DOHH2 (cell line): ENCODE results near the gene SMURF1.
"Not testable (repeated sequence)": the region's sequence is repeated elsewhere in the genome, so short reads cannot be mapped to it uniquely, and the experiment has no call there.

Source experiments
- H3F3A ChIP-seq: fragments of 200-600 bp; sonication (generic), shearing (Covaris generic); 2 replicates; pipeline ENCODE4 v1.6.0; 2016; ENCODE audit warnings: antibody characterized with exemption, mild to moderate bottlenecking; ENCODE audit not compliant: control insufficient read depth, insufficient read depth
- H3K27ac ChIP-seq: fragments of 200-600 bp; sonication (generic); 2 replicates; pipeline ENCODE4 v1.5.1; 2014; ENCODE audit warnings: low read depth, mild to moderate bottlenecking, low read length, moderate library complexity
- H3K27me3 ChIP-seq: fragments of 200-600 bp; sonication (generic); 2 replicates; pipeline ENCODE4 v1.6.1; 2014; ENCODE audit warnings: mild to moderate bottlenecking, low read length, mixed read lengths; ENCODE audit not compliant: control insufficient read depth
- H3K36me3 ChIP-seq: fragments of 200-600 bp; sonication (generic); 2 replicates; pipeline ENCODE4 v1.6.1; 2014; ENCODE audit warnings: mild to moderate bottlenecking, low read length, moderate library complexity, mixed read lengths; ENCODE audit not compliant: control insufficient read depth
- H3K4me1 ChIP-seq: fragments of 200-600 bp; sonication (generic); 2 replicates; pipeline ENCODE4 v1.6.1; 2014; ENCODE audit warnings: mild to moderate bottlenecking, low read length, mixed read lengths; ENCODE audit not compliant: control insufficient read depth
- H3K4me2 ChIP-seq: fragments of 200-600 bp; sonication (generic); 2 replicates; pipeline ENCODE4 v1.6.0; 2014; ENCODE audit warnings: mild to moderate bottlenecking, low read length, moderate library complexity
- H3K4me3 ChIP-seq: fragments of 200-600 bp; sonication (generic); 2 replicates; pipeline ENCODE4 v1.5.1; 2014; ENCODE audit warnings: mild to moderate bottlenecking, low read length, mixed read lengths
- H3K79me2 ChIP-seq: fragments of 200-600 bp; sonication (generic); 2 replicates; pipeline ENCODE4 v1.6.1; 2014; ENCODE audit warnings: mild to moderate bottlenecking, low read length, mixed read lengths; ENCODE audit not compliant: control insufficient read depth
- H3K9me2 ChIP-seq: fragments of 200-600 bp; sonication (generic); replicated peaks from 2 replicates; pipeline ENCODE4 v1.6.1; 2014; ENCODE audit warnings: mild to moderate bottlenecking, low read length, mixed read lengths; ENCODE audit not compliant: control insufficient read depth
- H3K9me3 ChIP-seq: fragments of 200-600 bp; sonication (generic); 2 replicates; pipeline ENCODE4 v1.6.1; 2014; ENCODE audit warnings: antibody characterized with exemption, low read length, mixed read lengths; ENCODE audit not compliant: control insufficient read depth, insufficient read depth
- H4K20me1 ChIP-seq: fragments of 200-600 bp; sonication (generic); 2 replicates; pipeline ENCODE4 v1.6.0; 2014; ENCODE audit warnings: low read depth, mild to moderate bottlenecking, antibody characterized with exemption, low read length, moderate library complexity; ENCODE audit not compliant: control insufficient read depth, insufficient read depth
- EZH2phosphoT487 ChIP-seq: fragments of 200-600 bp; sonication (generic); IDR thresholded peaks from 2 replicates; pipeline ENCODE4 v1.6.1; 2017; ENCODE audit warnings: borderline replicate concordance, mild to moderate bottlenecking, antibody characterized with exemption, low read length, moderate library complexity, mixed read lengths
- TF ChIP-seq, protein P1 (sequence below): fragments of 200-600 bp; sonication (generic); IDR thresholded peaks from one replicate; pipeline ENCODE4 v1.5.1; 2014; ENCODE audit warnings: antibody characterized with exemption, mild to moderate bottlenecking, low read depth, low read length; ENCODE audit not compliant: poor library complexity, severe bottlenecking

SMURF1 gene

DNA sequence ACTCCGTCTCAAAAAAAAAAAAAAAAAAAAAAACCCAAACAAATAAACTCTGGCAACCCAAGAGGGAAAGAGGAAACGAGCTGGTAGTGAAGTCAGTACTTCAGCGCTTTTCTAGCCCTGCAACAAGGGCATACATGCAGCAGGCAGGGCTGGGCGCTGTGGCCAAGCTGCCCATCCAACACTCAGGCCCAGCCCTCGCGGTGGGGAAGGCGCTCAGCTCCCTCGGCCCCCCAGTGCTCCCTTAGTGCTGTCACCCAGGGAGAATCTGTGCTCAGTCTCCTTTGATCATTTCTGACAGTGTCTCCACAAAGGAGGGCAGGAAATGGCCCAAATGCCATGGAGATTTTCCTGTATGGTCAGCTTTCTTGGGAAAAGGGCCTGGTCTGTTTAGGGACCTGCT is 97.2 kb downstream of the SMURF1 start:
- Histone ChIP-seq H3K9me2 (no peaks in the 10 kb centered on the region), H3K9me3 (no peaks in the 10 kb centered on the region), H3F3A (0 out of 2 replicates have a peak, but pooled peaks cover 4% of the 10 kb centered on the region), H4K20me1 (0 out of 2 replicates have a peak, but pooled peaks cover 2% of the 10 kb centered on the region), H3K27ac (no peak overlapping the region), H3K36me3 (peaks cover 91% of the 10 kb centered on the region), H3K27me3 (no peaks in the 10 kb centered on the region), H3K79me2 (no peaks in the 10 kb centered on the region), H3K4me3 (no peak overlapping the region), H3K4me1 (peaks cover 9% of the 10 kb centered on the region), H3K4me2 (no peak overlapping the region)
- TF ChIP-seq, protein P1, sequence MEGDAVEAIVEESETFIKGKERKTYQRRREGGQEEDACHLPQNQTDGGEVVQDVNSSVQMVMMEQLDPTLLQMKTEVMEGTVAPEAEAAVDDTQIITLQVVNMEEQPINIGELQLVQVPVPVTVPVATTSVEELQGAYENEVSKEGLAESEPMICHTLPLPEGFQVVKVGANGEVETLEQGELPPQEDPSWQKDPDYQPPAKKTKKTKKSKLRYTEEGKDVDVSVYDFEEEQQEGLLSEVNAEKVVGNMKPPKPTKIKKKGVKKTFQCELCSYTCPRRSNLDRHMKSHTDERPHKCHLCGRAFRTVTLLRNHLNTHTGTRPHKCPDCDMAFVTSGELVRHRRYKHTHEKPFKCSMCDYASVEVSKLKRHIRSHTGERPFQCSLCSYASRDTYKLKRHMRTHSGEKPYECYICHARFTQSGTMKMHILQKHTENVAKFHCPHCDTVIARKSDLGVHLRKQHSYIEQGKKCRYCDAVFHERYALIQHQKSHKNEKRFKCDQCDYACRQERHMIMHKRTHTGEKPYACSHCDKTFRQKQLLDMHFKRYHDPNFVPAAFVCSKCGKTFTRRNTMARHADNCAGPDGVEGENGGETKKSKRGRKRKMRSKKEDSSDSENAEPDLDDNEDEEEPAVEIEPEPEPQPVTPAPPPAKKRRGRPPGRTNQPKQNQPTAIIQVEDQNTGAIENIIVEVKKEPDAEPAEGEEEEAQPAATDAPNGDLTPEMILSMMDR: no peak
- no peak for TF ChIP-seq EZH2phosphoT487

GRCh38 chr7:99046262-99046661 is 97.6 kb downstream of the SMURF1 start:
- not testable (repeated sequence) for H4K20me1 ChIP-seq, H3K4me3 ChIP-seq, H3K9me3 ChIP-seq, H3K27ac ChIP-seq, H3K27me3 ChIP-seq, H3K79me2 ChIP-seq, H3K4me2 ChIP-seq, H3F3A ChIP-seq, H3K4me1 ChIP-seq, H3K9me2 ChIP-seq
- peaks cover 91% of the 10 kb centered on the region for H3K36me3 ChIP-seq

DNA sequence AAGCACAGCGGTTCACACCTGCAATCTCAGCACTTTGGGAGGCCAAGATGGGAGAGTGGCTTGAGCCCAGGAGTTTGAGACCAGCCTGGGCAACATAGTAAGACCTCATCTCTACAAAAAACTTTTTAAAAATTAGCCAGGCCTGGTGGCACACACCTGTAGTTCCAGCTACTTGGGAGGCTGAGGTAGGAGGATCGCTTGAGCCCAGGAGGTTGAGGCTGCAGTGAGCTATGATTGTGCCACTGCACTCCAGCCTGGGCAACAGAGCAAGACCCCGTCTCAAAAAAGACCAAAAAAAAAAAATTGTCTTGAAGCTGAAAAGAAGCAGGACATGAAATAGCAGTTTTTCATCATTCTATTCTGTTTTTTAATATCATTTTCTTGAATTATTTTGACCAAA is 99.0 kb downstream of the SMURF1 start:
- H3F3A ChIP-seq: not testable (repeated sequence)

DNA sequence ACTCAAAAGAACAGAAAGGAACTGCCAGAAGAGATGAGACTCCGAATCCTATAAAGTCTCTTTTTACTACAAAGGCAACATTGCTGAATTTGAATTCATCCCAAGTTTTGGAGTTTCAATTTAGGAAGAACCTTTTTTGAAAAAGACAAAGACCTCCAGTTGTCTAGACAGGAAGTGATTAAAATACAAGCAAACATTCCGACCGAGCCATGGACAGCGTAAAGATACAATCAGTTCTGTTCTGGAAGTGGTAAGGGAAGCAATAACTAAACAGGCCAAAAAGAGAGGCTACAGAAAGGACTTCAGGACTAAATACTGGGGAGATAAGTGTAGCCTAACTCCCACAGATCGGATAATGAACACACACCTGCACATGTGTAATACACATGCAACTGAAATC is 101.0 kb downstream of the SMURF1 start:
- no peaks in the 10 kb centered on the region for H3K27me3 ChIP-seq
- TF ChIP-seq EZH2phosphoT487: no peak
- TF ChIP-seq, protein P1: no peak
- H3F3A ChIP-seq: 0 out of 2 replicates have a peak, but pooled peaks cover 8% of the 10 kb centered on the region
- H3K79me2 ChIP-seq: no peaks in the 10 kb centered on the region
- H3K9me2 ChIP-seq: no peaks in the 10 kb centered on the region
- no peak overlapping the region for H3K27ac ChIP-seq
- H3K36me3 ChIP-seq: peaks cover 89% of the 10 kb centered on the region
- no peaks in the 10 kb centered on the region for H3K9me3 ChIP-seq
- H3K4me1 ChIP-seq: peaks cover 9% of the 10 kb centered on the region
- H3K4me2 ChIP-seq: no peak overlapping the region
- no peak overlapping the region for H3K4me3 ChIP-seq
- H4K20me1 ChIP-seq: peaks cover 8% of the 10 kb centered on the region; the same call in 1 of the 2 replicates

More for the DNA sequence above, 99.0 kb downstream of the SMURF1 start:
- not testable (repeated sequence) for H3K9me3 ChIP-seq, H3K27ac ChIP-seq, H3K27me3 ChIP-seq, H3K4me1 ChIP-seq, H3K4me3 ChIP-seq, H3K79me2 ChIP-seq, H3K9me2 ChIP-seq, H3K4me2 ChIP-seq, H4K20me1 ChIP-seq
- peaks cover 93% of the 10 kb centered on the region for H3K36me3 ChIP-seq
